ENCODE results near the gene OCA2.

The OCA2 gene

DNA sequence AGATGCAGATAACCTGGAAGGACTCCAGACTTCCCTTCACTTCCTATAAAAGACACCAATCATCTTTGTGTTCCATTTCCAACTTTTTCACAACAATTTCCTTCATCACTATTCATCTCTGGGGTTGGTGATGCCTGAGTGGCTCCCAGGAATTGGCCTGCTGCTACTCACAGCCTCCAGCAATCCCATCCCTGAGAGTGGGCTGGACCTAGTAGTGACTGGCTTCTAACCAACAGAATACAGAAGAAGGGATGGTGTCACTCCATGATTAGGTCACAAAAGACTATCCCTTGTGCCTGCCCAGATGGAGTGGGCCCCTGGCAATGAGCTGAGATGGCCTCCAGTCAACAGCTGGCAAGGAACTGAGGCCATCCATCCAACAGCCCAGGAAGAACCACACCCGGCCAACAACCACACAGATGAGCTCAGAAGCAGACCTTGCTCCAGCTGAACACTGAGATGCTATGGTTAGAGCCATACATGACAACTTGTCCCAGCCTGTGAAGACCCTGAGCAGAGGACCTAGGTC lies 20.9 kb downstream of the OCA2 start:
- FAIRE-seq = no peak
- no peak for DNase-seq (ENCODE audit: insufficient read length, low spot score)
- no peak for TF ChIP-seq CTCF (IDR thresholded peaks at IDR 0.05; ENCODE audit: insufficient read depth, missing control alignments)

DNA sequence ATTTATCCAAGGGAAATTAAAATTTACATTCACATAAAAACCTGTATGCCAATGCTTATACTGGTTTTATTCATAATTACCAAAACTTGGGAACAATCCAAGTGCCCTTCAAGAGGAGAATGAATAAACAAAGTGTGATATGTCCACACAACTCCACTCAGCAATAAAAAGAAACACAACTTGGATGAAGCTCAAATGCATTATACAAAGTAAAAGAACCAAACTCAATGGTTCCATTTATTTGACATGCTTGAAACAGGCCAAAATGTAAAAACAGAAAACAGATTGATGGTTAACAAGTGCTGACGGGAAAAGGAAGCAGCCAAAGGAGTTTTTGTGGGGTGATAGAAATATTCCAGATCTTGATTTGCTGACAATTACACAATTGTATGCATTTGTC lies 23.5 kb downstream of the OCA2 start:
- no peak for FAIRE-seq
- no peak for DNase-seq (ENCODE audit: insufficient read length, low spot score)
- TF ChIP-seq CTCF (IDR thresholded peaks at IDR 0.05; ENCODE audit: insufficient read depth, missing control alignments) = no peak

DNA sequence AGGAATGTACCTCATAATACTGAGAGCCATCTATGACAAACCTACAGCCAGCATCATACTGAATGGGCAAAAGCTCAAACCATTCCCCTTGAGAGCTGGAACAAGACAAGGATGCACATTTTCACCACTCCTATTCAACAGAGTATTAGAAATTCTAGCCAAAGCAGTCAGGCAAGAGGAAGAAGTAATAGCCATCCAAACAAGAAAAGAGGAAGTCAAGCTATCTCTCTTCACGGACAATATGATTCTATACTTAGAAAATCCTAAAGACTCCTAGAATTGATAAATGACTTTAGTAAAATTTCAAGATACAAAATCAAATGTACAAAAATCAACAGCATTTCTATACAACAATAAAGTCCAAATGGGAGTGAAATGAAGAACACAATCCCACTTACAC lies 30.2 kb downstream of the OCA2 start:
- no peak for DNase-seq (ENCODE audit: insufficient read length, low spot score)

GRCh38 chr15:28066231-28066630 lies 32.9 kb downstream of the OCA2 start:
- DNase-seq (ENCODE audit: insufficient read length, low spot score) (no peak), FAIRE-seq (no peak)
- no peak for TF ChIP-seq CTCF (IDR thresholded peaks at IDR 0.05; ENCODE audit: insufficient read depth, missing control alignments)

More for the DNA sequence above, 30.2 kb downstream of the OCA2 start:
- FAIRE-seq = no peak
- TF ChIP-seq CTCF (IDR thresholded peaks at IDR 0.05; ENCODE audit: insufficient read depth, missing control alignments) = no peak

- TF ChIP-seq CTCF (IDR thresholded peaks at IDR 0.05; ENCODE audit: insufficient read depth, missing control alignments) = no peak
- FAIRE-seq (no peak), DNase-seq (ENCODE audit: insufficient read length, low spot score) (no peak)
These were observed 39.1 kb downstream of the OCA2 start for GRCh38 chr15:28060005-28060404.

GRCh38 chr15:28058082-28058481 lies 41.0 kb downstream of the OCA2 start:
- DNase-seq (ENCODE audit: insufficient read length, low spot score) (no peak), FAIRE-seq (no peak)
- TF ChIP-seq CTCF (IDR thresholded peaks at IDR 0.05; ENCODE audit: insufficient read depth, missing control alignments) = no peak

GRCh38 chr15:28051955-28052633 lies 47.0 kb downstream of the OCA2 start:
- FAIRE-seq (no peak), DNase-seq (ENCODE audit: insufficient read length, low spot score) (no peak)
- no peak for TF ChIP-seq CTCF (IDR thresholded peaks at IDR 0.05; ENCODE audit: insufficient read depth, missing control alignments)

Measured in D721Med (cell line).